ENCODE measurements around the gene AADAT.

GRCh38 chr4:170052919-170053318 is 36.8 kb downstream of the AADAT start:
- TF ChIP-seq POLR2AphosphoS5 (IDR thresholded peaks at IDR 0.05; ENCODE audit: low read depth, low read length) (no peak), POLR2A (IDR thresholded peaks at IDR 0.05; ENCODE audit: low read depth, low read length) (no peak), TAF1 (IDR thresholded peaks at IDR 0.05; ENCODE audit: low read depth, low read length) (no peak), SPI1 (IDR thresholded peaks at IDR 0.05; ENCODE audit: low read depth, low read length) (no peak), PAX5 (IDR thresholded peaks at IDR 0.05; ENCODE audit: insufficient read depth, low read length, severe bottlenecking) (no peak)

All from GM12891 (cell line).